Osteoblast (primary cell): ENCODE data around the gene MAP3K14. TPM values are rescaled to one million over a fixed set of nuclear protein-coding genes. Genes with fewer than 3 reads are reported as not detected.

ENCODE experiments used
- DNase-seq: peaks from one replicate; pipeline ENCODE4 v3.0.0; 2011; ENCODE audit warnings: low spot score, mixed read lengths; ENCODE audit not compliant: insufficient read length; ENCODE audit errors: missing footprints
- H2AFZ ChIP-seq: 2 replicates; pipeline ENCODE4 v1.6.0; 2011; ENCODE audit warnings: mild to moderate bottlenecking, low read length
- H3K27ac ChIP-seq: 2 replicates; pipeline ENCODE4 v1.5.1; 2011; ENCODE audit warnings: mild to moderate bottlenecking, low read depth, low read length, moderate library complexity
- H3K27me3 ChIP-seq: 2 replicates; pipeline ENCODE4 v1.6.0; 2012; ENCODE audit warnings: mild to moderate bottlenecking, control low read depth, inconsistent platforms, low read length, moderate library complexity; ENCODE audit not compliant: insufficient read depth
- H3K36me3 ChIP-seq: 2 replicates; pipeline ENCODE4 v1.5.1; 2011; ENCODE audit warnings: mild to moderate bottlenecking, low read length, control low read depth, moderate library complexity; ENCODE audit not compliant: insufficient read depth
- H3K4me1 ChIP-seq: 2 replicates; pipeline ENCODE4 v1.5.1; 2011; ENCODE audit warnings: mild to moderate bottlenecking, low read length, control low read depth, moderate library complexity; ENCODE audit not compliant: insufficient read depth
- H3K4me2 ChIP-seq: 2 replicates; pipeline ENCODE4 v1.6.0; 2011; ENCODE audit warnings: mild to moderate bottlenecking, low read length; ENCODE audit not compliant: insufficient read depth
- H3K4me3 ChIP-seq: fragments of 200-600 bp; sonication (generic); 3 replicates; pipeline ENCODE4 v1.5.1; 2012; ENCODE audit warnings: mild to moderate bottlenecking, low read length, inconsistent platforms; ENCODE audit not compliant: insufficient read depth
- H3K79me2 ChIP-seq: 2 replicates; pipeline ENCODE4 v1.6.0; 2012; ENCODE audit warnings: mild to moderate bottlenecking, low read length, control low read depth, inconsistent platforms; ENCODE audit not compliant: insufficient read depth
- H3K9me3 ChIP-seq: 2 replicates; pipeline ENCODE4 v1.5.1; 2011; ENCODE audit warnings: low read depth, low read length, control low read depth
- H4K20me1 ChIP-seq: 2 replicates; pipeline ENCODE4 v1.6.0; 2012; ENCODE audit warnings: mild to moderate bottlenecking, low read length, control low read depth; ENCODE audit not compliant: insufficient read depth
- total RNA-seq: library from RNA; depleted of rRNA; stranded (reverse); fragments of >200 nt; gene quantifications from 2 replicates; pipeline ENCODE4 v1.2.3, GENCODE V29; 2012
- TF ChIP-seq, protein P1 (sequence below): IDR thresholded peaks from 2 replicates; pipeline ENCODE4 v1.5.1; 2011; ENCODE audit warnings: mild to moderate bottlenecking, low read depth, low read length, moderate library complexity; ENCODE audit errors: extremely low read depth

MAP3K14 gene
- total RNA-seq, 1 donor: 3.6 TPM

DNA sequence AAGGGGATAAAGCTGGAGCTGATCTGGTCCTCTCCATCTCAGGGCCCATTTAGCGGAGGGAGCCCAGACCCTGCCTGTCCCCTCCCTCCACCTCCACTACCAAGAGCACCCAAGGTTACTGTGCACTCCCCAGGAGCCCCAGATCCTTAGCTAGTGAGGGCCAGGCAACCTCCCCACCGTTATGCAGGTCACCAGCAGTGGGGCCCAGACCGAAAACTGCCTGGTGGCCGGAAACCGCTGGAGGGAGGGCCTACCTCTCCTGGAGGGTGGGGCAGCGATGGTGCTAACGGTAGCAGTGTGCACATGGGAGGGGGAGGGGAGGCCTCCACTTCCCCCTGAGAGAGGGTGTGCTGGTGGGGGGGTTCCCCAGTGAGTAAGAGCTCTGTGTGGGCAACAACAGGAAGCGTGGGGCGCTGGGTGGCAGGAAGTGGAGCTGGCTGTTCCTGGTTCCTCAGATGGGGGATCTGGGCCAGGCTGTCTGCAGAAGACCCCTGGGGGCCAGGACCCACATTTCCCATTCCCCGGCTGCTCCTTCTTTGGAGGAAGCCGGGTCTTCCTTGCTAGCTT, 90.8 kb downstream of the MAP3K14 start:
- no peaks in the 10 kb centered on the region for H3K79me2 ChIP-seq
- no peaks in the 10 kb centered on the region for H3K9me3 ChIP-seq
- H2AFZ ChIP-seq: no peak overlapping the region
- no peaks in the 10 kb centered on the region for H3K36me3 ChIP-seq
- no peaks in the 10 kb centered on the region for H4K20me1 ChIP-seq
- H3K27me3 ChIP-seq: peaks cover 18% of the 10 kb centered on the region
- no peak overlapping the region for H3K4me2 ChIP-seq
- peak; percentile 86 for DNase-seq
- TF ChIP-seq, protein P1, sequence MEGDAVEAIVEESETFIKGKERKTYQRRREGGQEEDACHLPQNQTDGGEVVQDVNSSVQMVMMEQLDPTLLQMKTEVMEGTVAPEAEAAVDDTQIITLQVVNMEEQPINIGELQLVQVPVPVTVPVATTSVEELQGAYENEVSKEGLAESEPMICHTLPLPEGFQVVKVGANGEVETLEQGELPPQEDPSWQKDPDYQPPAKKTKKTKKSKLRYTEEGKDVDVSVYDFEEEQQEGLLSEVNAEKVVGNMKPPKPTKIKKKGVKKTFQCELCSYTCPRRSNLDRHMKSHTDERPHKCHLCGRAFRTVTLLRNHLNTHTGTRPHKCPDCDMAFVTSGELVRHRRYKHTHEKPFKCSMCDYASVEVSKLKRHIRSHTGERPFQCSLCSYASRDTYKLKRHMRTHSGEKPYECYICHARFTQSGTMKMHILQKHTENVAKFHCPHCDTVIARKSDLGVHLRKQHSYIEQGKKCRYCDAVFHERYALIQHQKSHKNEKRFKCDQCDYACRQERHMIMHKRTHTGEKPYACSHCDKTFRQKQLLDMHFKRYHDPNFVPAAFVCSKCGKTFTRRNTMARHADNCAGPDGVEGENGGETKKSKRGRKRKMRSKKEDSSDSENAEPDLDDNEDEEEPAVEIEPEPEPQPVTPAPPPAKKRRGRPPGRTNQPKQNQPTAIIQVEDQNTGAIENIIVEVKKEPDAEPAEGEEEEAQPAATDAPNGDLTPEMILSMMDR: no peak
- H3K4me3 ChIP-seq: no peak overlapping the region
- H3K27ac ChIP-seq: no peak overlapping the region
- H3K4me1 ChIP-seq: peaks cover 41% of the 10 kb centered on the region

DNA sequence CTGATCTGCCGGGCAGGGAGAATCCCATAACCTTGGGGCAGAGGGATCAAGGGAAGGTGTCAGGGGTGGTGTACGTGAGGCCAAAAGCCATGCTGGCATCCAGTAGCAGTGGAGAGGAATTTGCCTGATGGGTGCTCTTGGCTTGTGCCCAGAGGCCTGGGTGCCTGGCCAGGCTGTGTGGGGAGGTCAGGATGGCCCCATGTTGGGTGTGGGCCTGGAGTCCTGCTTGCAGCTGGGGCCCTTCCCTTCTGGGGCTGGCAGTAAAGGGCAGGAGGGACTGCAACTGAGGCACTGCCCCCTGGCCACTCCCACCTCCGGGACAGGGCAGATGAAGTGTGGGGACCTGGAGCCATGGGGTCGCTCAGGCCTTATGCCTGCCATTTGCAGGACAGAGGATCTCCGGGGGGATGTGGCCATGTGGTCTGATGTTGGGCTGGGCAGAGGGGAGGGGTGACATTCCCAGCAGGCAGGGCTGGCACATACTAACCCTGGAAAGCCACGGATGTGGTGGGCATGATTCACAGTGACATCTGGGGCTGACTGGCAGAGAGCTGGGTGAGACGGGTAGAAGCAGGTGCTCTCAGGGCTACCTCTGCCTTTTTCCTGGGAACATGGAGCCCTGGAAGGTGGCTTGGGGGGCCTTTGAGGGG, 91.6 kb downstream of the MAP3K14 start:
- H3K4me2 ChIP-seq: no peak overlapping the region
- H3K27ac ChIP-seq: no peak overlapping the region
- no peak overlapping the region for H2AFZ ChIP-seq

DNA sequence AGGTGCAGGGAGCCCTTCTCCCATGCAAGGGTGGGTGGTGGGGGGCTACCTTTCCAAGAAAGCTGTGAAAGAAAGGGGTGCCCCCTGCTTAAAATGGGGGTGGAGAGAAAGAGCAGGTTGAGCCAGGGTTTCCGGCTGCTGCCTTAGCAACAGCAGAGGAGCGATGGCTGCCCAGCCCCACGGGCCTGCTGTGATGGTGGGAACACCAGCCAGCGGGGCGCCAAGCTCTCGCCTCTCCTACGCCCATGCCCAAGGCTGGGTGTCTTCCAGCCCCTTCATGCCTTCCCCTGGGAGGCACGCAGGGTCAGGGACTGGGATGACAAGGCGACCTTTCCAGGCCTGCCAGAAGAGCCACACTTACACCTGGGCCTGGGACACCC, 92.2 kb downstream of the MAP3K14 start:
- H3K27me3 ChIP-seq: peaks cover 30% of the 10 kb centered on the region
- no peak overlapping the region for H3K4me2 ChIP-seq
- no peaks in the 10 kb centered on the region for H4K20me1 ChIP-seq
- no peaks in the 10 kb centered on the region for H3K9me3 ChIP-seq
- TF ChIP-seq, protein P1: no peak
- no peak overlapping the region for H2AFZ ChIP-seq
- peaks cover 28% of the 10 kb centered on the region for H3K4me1 ChIP-seq
- H3K27ac ChIP-seq: no peak overlapping the region
- peak; percentile 80 for DNase-seq
- H3K36me3 ChIP-seq: no peaks in the 10 kb centered on the region
- H3K4me3 ChIP-seq: no peak overlapping the region
- H3K79me2 ChIP-seq: no peaks in the 10 kb centered on the region

More for the DNA sequence above, 91.6 kb downstream of the MAP3K14 start:
- Histone ChIP-seq H3K4me3 (no peak overlapping the region), H4K20me1 (no peaks in the 10 kb centered on the region), H3K36me3 (no peaks in the 10 kb centered on the region), H3K27me3 (peaks cover 26% of the 10 kb centered on the region), H3K79me2 (no peaks in the 10 kb centered on the region), H3K4me1 (peaks cover 32% of the 10 kb centered on the region), H3K9me3 (no peaks in the 10 kb centered on the region)
- TF ChIP-seq, protein P1: no peak
- DNase-seq: peak; percentile 92
